Activated B cell treated with CpG ODN at 0.5 μM for 24 hours (primary cell): ENCODE measurements around the gene RCCD1. TPM values are rescaled to one million over a fixed set of nuclear protein-coding genes. Genes with fewer than 3 reads are reported as not detected.

Experiments
- ATAC-seq: fragments of 200-7000 bp; cut with Tn5 transposase; one replicate; pipeline ENCODE4 v1.10.0; 2021; ENCODE audit warnings: low read depth, mild to moderate bottlenecking, moderate library complexity
- CTCF ChIA-PET: fragments of 350-600 bp; sonication (Branson Sonifier 250); formaldehyde crosslinking; loops from one replicate; lab custom pipeline; 2021; ENCODE audit warnings: antibody characterized with exemption; lab: Charles Lee
- POLR2A ChIA-PET: fragments of 350-600 bp; sonication (Branson Sonifier 250); formaldehyde crosslinking; loops from one replicate; lab custom pipeline; 2021; ENCODE audit warnings: antibody characterized with exemption; lab: Charles Lee
- DNase-seq: peaks from one replicate; pipeline ENCODE4 v3.0.0; 2022
- H3K27ac Mint-ChIP-seq: one replicate; pipeline ENCODE4 v1.8.0; 2020; ENCODE audit warnings: mixed read lengths
- H3K27me3 Mint-ChIP-seq: one replicate; pipeline ENCODE4 v1.8.0; 2021; ENCODE audit warnings: mixed read lengths
- H3K36me3 Mint-ChIP-seq: one replicate; pipeline ENCODE4 v1.8.0; 2021; ENCODE audit warnings: low read depth, mixed read lengths
- H3K4me1 Mint-ChIP-seq: one replicate; pipeline ENCODE4 v1.8.0; 2021; ENCODE audit warnings: mixed read lengths
- H3K4me3 Mint-ChIP-seq: one replicate; pipeline ENCODE4 v1.8.0; 2020; ENCODE audit warnings: mild to moderate bottlenecking, mixed read lengths
- H3K9me3 Mint-ChIP-seq: one replicate; pipeline ENCODE4 v1.8.0; 2020; ENCODE audit warnings: mixed read lengths
- intact Hi-C: fragments of 100-400 bp; cut with micrococcal nuclease; formaldehyde crosslinking; loops from one replicate; pipeline ENCODE4 v1.15.1; 2024
- total RNA-seq: library from RNA; stranded (reverse); gene quantifications from 2 replicates; pipeline ENCODE4 v1.2.3, GENCODE V29; 2022
- TF ChIP-seq, protein P1 (sequence below): fragments of 200-600 bp; IDR thresholded peaks from one replicate; pipeline ENCODE4 v1.8.0; 2022; ENCODE audit warnings: antibody characterized with exemption, mild to moderate bottlenecking

The RCCD1 gene
- total RNA-seq, 1 donor from 2014 or later = 19.3 TPM

DNA sequence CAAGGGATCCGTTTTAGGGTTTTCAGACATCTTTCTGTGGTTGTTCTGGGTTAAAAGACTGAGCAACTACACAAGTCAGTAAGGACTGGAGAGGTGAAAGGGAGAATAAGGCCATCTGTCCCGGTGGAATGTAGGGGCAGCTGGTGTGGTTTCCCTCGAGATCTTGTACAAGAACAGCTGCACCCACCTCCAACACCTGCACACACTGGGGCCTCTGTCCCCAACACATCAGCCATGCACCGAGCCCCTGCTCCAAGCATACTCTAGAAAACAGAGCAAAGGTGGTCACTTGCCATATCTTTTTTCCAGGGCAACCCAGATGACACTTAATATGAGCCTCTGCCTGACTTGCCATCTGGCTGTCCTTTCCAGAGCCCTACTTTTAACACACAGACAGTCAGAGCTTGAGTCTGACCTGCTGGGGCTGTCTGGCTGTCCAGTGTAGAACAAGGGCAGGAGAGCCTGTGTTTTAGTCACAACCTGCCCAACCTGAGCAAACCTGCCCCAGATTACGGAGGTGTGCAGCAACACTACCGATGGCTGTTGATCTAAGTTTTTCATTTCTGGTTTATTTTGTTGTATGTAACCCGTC, 39.4 kb upstream of the RCCD1 start:
- Mint-ChIP-seq H3K27me3 (no peaks in the 10 kb centered on the region), H3K27ac (no peak overlapping the region), H3K9me3 (no peaks in the 10 kb centered on the region), H3K4me3 (no peak overlapping the region), H3K4me1 (peaks cover 10% of the 10 kb centered on the region), H3K36me3 (peaks cover 93% of the 10 kb centered on the region)
- ATAC-seq (no peak), DNase-seq (no peak)
- TF ChIP-seq, protein P1, sequence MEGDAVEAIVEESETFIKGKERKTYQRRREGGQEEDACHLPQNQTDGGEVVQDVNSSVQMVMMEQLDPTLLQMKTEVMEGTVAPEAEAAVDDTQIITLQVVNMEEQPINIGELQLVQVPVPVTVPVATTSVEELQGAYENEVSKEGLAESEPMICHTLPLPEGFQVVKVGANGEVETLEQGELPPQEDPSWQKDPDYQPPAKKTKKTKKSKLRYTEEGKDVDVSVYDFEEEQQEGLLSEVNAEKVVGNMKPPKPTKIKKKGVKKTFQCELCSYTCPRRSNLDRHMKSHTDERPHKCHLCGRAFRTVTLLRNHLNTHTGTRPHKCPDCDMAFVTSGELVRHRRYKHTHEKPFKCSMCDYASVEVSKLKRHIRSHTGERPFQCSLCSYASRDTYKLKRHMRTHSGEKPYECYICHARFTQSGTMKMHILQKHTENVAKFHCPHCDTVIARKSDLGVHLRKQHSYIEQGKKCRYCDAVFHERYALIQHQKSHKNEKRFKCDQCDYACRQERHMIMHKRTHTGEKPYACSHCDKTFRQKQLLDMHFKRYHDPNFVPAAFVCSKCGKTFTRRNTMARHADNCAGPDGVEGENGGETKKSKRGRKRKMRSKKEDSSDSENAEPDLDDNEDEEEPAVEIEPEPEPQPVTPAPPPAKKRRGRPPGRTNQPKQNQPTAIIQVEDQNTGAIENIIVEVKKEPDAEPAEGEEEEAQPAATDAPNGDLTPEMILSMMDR = no peak
- ChIA-PET CTCF (no interaction called here), POLR2A (interaction anchor here (0.7 to 0.9 kb wide), 2 partner anchors 12 to 197 kb away, joined by 4 read pairs; partner anchors contain the start of gene MAN2A2)
- intact Hi-C loops = loop anchor here (1.0 kb wide), 1 partner anchor 12 kb away; the partner anchor contains the start of gene MAN2A2

- Mint-ChIP-seq H3K27ac (peak overlapping the region; percentile 21), H3K27me3 (no peaks in the 10 kb centered on the region), H3K4me3 (no peak overlapping the region), H3K36me3 (peaks cover 93% of the 10 kb centered on the region), H3K4me1 (peaks cover 10% of the 10 kb centered on the region), H3K9me3 (no peaks in the 10 kb centered on the region)
- DNase-seq (no peak), ATAC-seq (peak; percentile 31)
- TF ChIP-seq, protein P1 = no peak
- CTCF ChIA-PET = no interaction called here
- POLR2A ChIA-PET = interaction anchor here (0.7 to 0.9 kb wide), 2 partner anchors 13 to 198 kb away, joined by 4 read pairs; partner anchors contain the start of gene MAN2A2
- intact Hi-C loops = loop anchor here (1.0 kb wide), 1 partner anchor 13 kb away; the partner anchor contains the start of gene MAN2A2
Measured at GRCh38 chr15:90915808-90916440, 38.8 kb upstream of the RCCD1 start.

GRCh38 chr15:90916461-90916860, 38.2 kb upstream of the RCCD1 start:
- no peak for DNase-seq
- ChIA-PET CTCF (no interaction called here), POLR2A (interaction anchor here (0.9 kb wide), 1 partner anchor 13 kb away, joined by 4 read pairs; the partner anchor contains the start of gene MAN2A2)
- intact Hi-C loops = no loop called here
- no peak overlapping the region for H3K27ac Mint-ChIP-seq
- peaks cover 93% of the 10 kb centered on the region for H3K36me3 Mint-ChIP-seq
- H3K27me3 Mint-ChIP-seq = no peaks in the 10 kb centered on the region
- TF ChIP-seq, protein P1 = no peak
- H3K9me3 Mint-ChIP-seq = no peaks in the 10 kb centered on the region
- no peak for ATAC-seq
- peaks cover 10% of the 10 kb centered on the region for H3K4me1 Mint-ChIP-seq
- no peak overlapping the region for H3K4me3 Mint-ChIP-seq

- H3K9me3 Mint-ChIP-seq = no peaks in the 10 kb centered on the region
- no peak for DNase-seq
- TF ChIP-seq, protein P1 = no peak
- intact Hi-C loops = no loop called here
- ChIA-PET POLR2A (interaction anchor here (0.6 to 0.8 kb wide), 2 partner anchors 9 to 13 kb away, joined by 3 read pairs; no protein-coding TSS in a partner anchor), CTCF (interaction anchor here (1.2 kb wide), 1 partner anchor 14 kb away, joined by 3 read pairs; no protein-coding TSS in a partner anchor)
- H3K36me3 Mint-ChIP-seq = peaks cover 86% of the 10 kb centered on the region
- no peaks in the 10 kb centered on the region for H3K27me3 Mint-ChIP-seq
- ATAC-seq = no peak
- peaks cover 10% of the 10 kb centered on the region for H3K4me1 Mint-ChIP-seq
- H3K4me3 Mint-ChIP-seq = no peak overlapping the region
- no peak overlapping the region for H3K27ac Mint-ChIP-seq
Measured at GRCh38 chr15:90917569-90917968, 37.1 kb upstream of the RCCD1 start.
